ENCODE data around the gene SAXO1. TPM values are rescaled to one million over a fixed set of nuclear protein-coding genes. Genes with fewer than 3 reads are reported as not detected.

The SAXO1 gene
- total RNA-seq, 1 donor from 2014 or later = 0.14 TPM

- H3K9me3 Mint-ChIP-seq = no peaks in the 10 kb centered on the region
- no peak overlapping the region for H3K27ac Mint-ChIP-seq (ENCODE audit: unreplicated experiment)
- H3K27me3 Mint-ChIP-seq (ENCODE audit: low read depth) = no peaks in the 10 kb centered on the region
- no peak for TF ChIP-seq CTCF (conservative IDR thresholded peaks at IDR 0.05)
- no peak for DNase-seq (ENCODE audit: low read depth, low spot score)
- H3K4me3 Mint-ChIP-seq = no peak overlapping the region
- H3K36me3 Mint-ChIP-seq (ENCODE audit: low read depth) = no peaks in the 10 kb centered on the region
- no peaks in the 10 kb centered on the region for H3K4me1 Mint-ChIP-seq
Measured at GRCh38 chr9:18926513-18926912, 106.5 kb downstream of the SAXO1 start.

- DNase-seq (ENCODE audit: low read depth, low spot score) = no peak
- no peaks in the 10 kb centered on the region for H3K4me1 Mint-ChIP-seq
- no peaks in the 10 kb centered on the region for H3K36me3 Mint-ChIP-seq (ENCODE audit: low read depth)
- no peaks in the 10 kb centered on the region for H3K27me3 Mint-ChIP-seq (ENCODE audit: low read depth)
- H3K9me3 Mint-ChIP-seq = no peaks in the 10 kb centered on the region
- H3K4me3 Mint-ChIP-seq = no peak overlapping the region
- H3K27ac Mint-ChIP-seq (ENCODE audit: unreplicated experiment) = no peak overlapping the region
- no peak for TF ChIP-seq CTCF (conservative IDR thresholded peaks at IDR 0.05)
Measured at GRCh38 chr9:18925880-18926279, 107.1 kb downstream of the SAXO1 start.

GRCh38 chr9:18923671-18924430 is 109.2 kb downstream of the SAXO1 start:
- Mint-ChIP-seq H3K4me1 (no peaks in the 10 kb centered on the region), H3K9me3 (no peaks in the 10 kb centered on the region), H3K4me3 (no peak overlapping the region), H3K36me3 (ENCODE audit: low read depth) (no peaks in the 10 kb centered on the region), H3K27ac (ENCODE audit: unreplicated experiment) (no peak overlapping the region), H3K27me3 (ENCODE audit: low read depth) (no peaks in the 10 kb centered on the region)
- no peak for DNase-seq (ENCODE audit: low read depth, low spot score)
- TF ChIP-seq CTCF (conservative IDR thresholded peaks at IDR 0.05) = no peak

- no peaks in the 10 kb centered on the region for H3K27me3 Mint-ChIP-seq (ENCODE audit: low read depth)
- no peaks in the 10 kb centered on the region for H3K9me3 Mint-ChIP-seq
- no peak for TF ChIP-seq CTCF (conservative IDR thresholded peaks at IDR 0.05)
- no peak overlapping the region for H3K4me3 Mint-ChIP-seq
- H3K27ac Mint-ChIP-seq (ENCODE audit: unreplicated experiment) = no peak overlapping the region
- H3K4me1 Mint-ChIP-seq = no peaks in the 10 kb centered on the region
- DNase-seq (ENCODE audit: low read depth, low spot score) = no peak
- H3K36me3 Mint-ChIP-seq (ENCODE audit: low read depth) = no peaks in the 10 kb centered on the region
Measured at GRCh38 chr9:18923167-18923566, 109.8 kb downstream of the SAXO1 start.

GRCh38 chr9:18922161-18922885 is 110.7 kb downstream of the SAXO1 start:
- no peak for DNase-seq (ENCODE audit: low read depth, low spot score)
- H3K9me3 Mint-ChIP-seq = no peaks in the 10 kb centered on the region
- H3K36me3 Mint-ChIP-seq (ENCODE audit: low read depth) = no peaks in the 10 kb centered on the region
- no peak overlapping the region for H3K4me3 Mint-ChIP-seq
- no peaks in the 10 kb centered on the region for H3K27me3 Mint-ChIP-seq (ENCODE audit: low read depth)
- no peaks in the 10 kb centered on the region for H3K4me1 Mint-ChIP-seq
- H3K27ac Mint-ChIP-seq (ENCODE audit: unreplicated experiment) = no peak overlapping the region
- no peak for TF ChIP-seq CTCF (conservative IDR thresholded peaks at IDR 0.05)
